Measurements from ENCODE around the gene SLC22A4.

- TF ChIP-seq CTCF (optimal IDR thresholded peaks at IDR 0.05 in 1 of 3, IDR thresholded peaks at IDR 0.05 in 1 of 3, conservative IDR thresholded peaks at IDR 0.05 in 1 of 3; ENCODE audit: extremely low read depth in 1 of 3, insufficient read depth in 2 of 3, low read length in 3 of 3) (no peak), EZH2 (IDR thresholded peaks at IDR 0.05; ENCODE audit: low read length) (no peak)
Measured at GRCh38 chr5:132383984-132384383, 89.8 kb downstream of the SLC22A4 start.
